HepG2 (cell line): ENCODE measurements around the gene TTBK1. TPM values are rescaled to one million over a fixed set of nuclear protein-coding genes. Genes with fewer than 3 reads are reported as not detected.

Experiments
- ATAC-seq: fragments of 200-7000 bp; cut with Tn5 transposase; 3 replicates; pipeline ENCODE4 v1.9.1; 2020; ENCODE audit warnings: mild to moderate bottlenecking, moderate library complexity
- BruUV-seq: library from RNA; stranded (reverse); fragments of 400-500 nt; replicated peaks from 2 replicates; lab custom pipeline; 2021; lab: Mats Ljungman, UMichigan
- CTCF ChIA-PET: fragments of 300-600 bp; formaldehyde crosslinking; extraction: SDS; loops from one replicate; lab custom pipeline; 2021; ENCODE audit warnings: low total read pairs, inconsistent platforms, low intra/inter-chr PET ratio; lab: Yijun Ruan, JAX
- POLR2A ChIA-PET: fragments of 350-600 bp; sonication (Branson Sonifier 250); formaldehyde crosslinking; loops from one replicate; lab custom pipeline; 2020; ENCODE audit warnings: antibody characterized with exemption, inconsistent platforms; lab: Yijun Ruan, JAX
- DNase-seq: peaks from one replicate; pipeline ENCODE4 v3.0.0-alpha.2; 2015; ENCODE audit warnings: low spot score
- FAIRE-seq: peaks from 3 replicates; lab custom pipeline; 2011; peaks lifted over from hg19 to GRCh38; lab: Jason Lieb, UNC
- H2AFZ ChIP-seq: one replicate; pipeline ENCODE4 v1.6.1; 2011; ENCODE audit warnings: low read length, inconsistent platforms
- H3K27ac ChIP-seq: fragments of 300-600 bp; 3 replicates; pipeline ENCODE4 v1.8.0; 2011; ENCODE audit warnings: mixed run types, mild to moderate bottlenecking, mixed read lengths, low read length, inconsistent platforms; ENCODE audit not compliant: insufficient read depth; ENCODE audit errors: extremely low read length
- H3K27me3 ChIP-seq, 2 experiments: fragments of 200-600 bp in 1 of 2; 2 replicates in 1 of 2; 3 replicates in 1 of 2; pipeline versions ENCODE4 v1.6.0 to v1.8.0; 2011; ENCODE audit warnings: low read length in 2 of 2, mild to moderate bottlenecking in 2 of 2, moderate library complexity in 2 of 2, inconsistent platforms in 1 of 2; ENCODE audit not compliant: insufficient read depth in 2 of 2, control insufficient read depth in 1 of 2
- H3K36me3 ChIP-seq, 2 experiments: fragments of 200-600 bp in 1 of 2; replicated peaks in 1 of 2; 2 replicates in 1 of 2; 3 replicates in 1 of 2; pipeline versions ENCODE4 v1.5.1 to v1.8.0; 2011; ENCODE audit warnings: low read length in 2 of 2, inconsistent platforms in 1 of 2; ENCODE audit not compliant: insufficient read depth in 2 of 2, control insufficient read depth in 1 of 2
- H3K4me1 ChIP-seq: 2 replicates; pipeline ENCODE4 v1.5.1; 2012; ENCODE audit warnings: low read length, inconsistent platforms; ENCODE audit not compliant: insufficient read depth
- H3K4me2 ChIP-seq: 2 replicates; pipeline ENCODE4 v1.6.0; 2011; ENCODE audit warnings: low read depth, low read length, inconsistent platforms
- H3K4me3 ChIP-seq, 3 experiments: fragments of 200-600 bp in 1 of 3; sonication (generic), shearing (Covaris generic) in 1 of 3; replicated peaks in 1 of 3; 2 replicates each; pipeline ENCODE4 v1.5.1; 2011 to 2016; ENCODE audit warnings: low read length in 3 of 3, inconsistent platforms in 2 of 3, low read depth in 2 of 3, mild to moderate bottlenecking in 2 of 3, control low read depth in 1 of 3, mixed read lengths in 1 of 3; ENCODE audit not compliant: insufficient read depth in 1 of 3
- H3K79me2 ChIP-seq: one replicate; pipeline ENCODE4 v1.6.1; 2011; ENCODE audit warnings: low read length, inconsistent platforms; ENCODE audit not compliant: insufficient read depth
- H3K9ac ChIP-seq: 2 replicates; pipeline ENCODE4 v1.6.0; 2011; ENCODE audit warnings: mild to moderate bottlenecking, low read depth, low read length, inconsistent platforms; ENCODE audit not compliant: insufficient read depth
- H3K9me3 ChIP-seq: 2 replicates; pipeline ENCODE4 v1.5.1; 2012; ENCODE audit warnings: mild to moderate bottlenecking, low read length
- H4K20me1 ChIP-seq: 2 replicates; pipeline ENCODE4 v1.6.0; 2011; ENCODE audit warnings: inconsistent platforms, mild to moderate bottlenecking, low read length, moderate library complexity; ENCODE audit not compliant: insufficient read depth
- ATF7 ChIP-seq, 2 experiments: fragments of 450-650 bp in 1 of 2; sonication (generic) in 1 of 2; formaldehyde crosslinking in 1 of 2; IDR thresholded peaks; 2 replicates each; pipeline versions ENCODE4 v1.4.0 to v1.6.1; 2016 to 2020; ENCODE audit warnings: antibody characterized with exemption in 1 of 2, mild to moderate bottlenecking in 1 of 2, missing genetic modification reagents in 1 of 2
- NFKBIZ ChIP-seq: IDR thresholded peaks from 2 replicates; pipeline ENCODE4 v1.6.1; 2018; ENCODE audit warnings: missing genetic modification reagents, missing compliant biosample characterization
- NONO ChIP-seq, 2 experiments: fragments of 450-650 bp in 1 of 2; sonication (generic) in 1 of 2; formaldehyde crosslinking in 1 of 2; IDR thresholded peaks in 1 of 2; conservative IDR thresholded peaks in 1 of 2; 2 replicates each; pipeline versions ENCODE4 v1.6.1 to v1.8.0; 2017 to 2022; ENCODE audit warnings: mild to moderate bottlenecking in 1 of 2, missing genetic modification reagents in 1 of 2, moderate library complexity in 1 of 2
- POLR2A ChIP-seq, 2 experiments: IDR thresholded peaks; 2 replicates each; pipeline ENCODE4 v1.6.1; 2011; ENCODE audit warnings: low read depth in 2 of 2, low read length in 2 of 2, mild to moderate bottlenecking in 1 of 2, moderate library complexity in 1 of 2; ENCODE audit not compliant: insufficient read depth in 1 of 2
- POLR2G ChIP-seq: fragments of 200-400 bp; formaldehyde crosslinking; IDR thresholded peaks from 2 replicates; pipeline ENCODE4 v1.6.1; 2018; ENCODE audit warnings: mild to moderate bottlenecking, low read depth, low read length, moderate library complexity
- ZBTB7B ChIP-seq: sonication (generic); formaldehyde crosslinking; IDR thresholded peaks from 2 replicates; pipeline ENCODE4 v1.4.0; 2020; ENCODE audit warnings: missing genetic modification reagents
- ZFP36L1 ChIP-seq: sonication (generic); formaldehyde crosslinking; IDR thresholded peaks from 2 replicates; pipeline ENCODE4 v1.8.0; 2022; ENCODE audit warnings: mild to moderate bottlenecking, missing genetic modification reagents, moderate library complexity
- ZNF496 ChIP-seq: sonication (generic); formaldehyde crosslinking; IDR thresholded peaks from 2 replicates; pipeline ENCODE4 v1.8.1; 2023; ENCODE audit warnings: mild to moderate bottlenecking, moderate library complexity, missing genetic modification reagents; ENCODE audit not compliant: insufficient replicate concordance
- ZNF546 ChIP-seq: sonication (generic); formaldehyde crosslinking; conservative IDR thresholded peaks from 2 replicates; pipeline ENCODE4 v1.8.1; 2023; ENCODE audit warnings: mild to moderate bottlenecking, missing genetic modification reagents
- ZNF83 ChIP-seq: sonication (generic); formaldehyde crosslinking; IDR thresholded peaks from 2 replicates; pipeline ENCODE4 v1.4.0; 2020; ENCODE audit warnings: missing genetic modification reagents, mild to moderate bottlenecking, borderline replicate concordance
- WGBS: methylation state at CpG from one replicate; pipeline ENCODE4 v1.1.6; 2017; ENCODE audit warnings: low lambda C conversion rate; 5-methylcytosine and 5-hydroxymethylcytosine counted together
- in situ Hi-C: cut with HindIII; loops from 2 replicates; pipeline ENCODE4 v1.10.0; 2017; ENCODE audit warnings: low pct_unique_long_range_greater_than_20kb; ENCODE audit not compliant: extremely low pct_ligation_motif_present
- intact Hi-C: fragments of 100-400 bp; cut with micrococcal nuclease; formaldehyde crosslinking; loops from one replicate; pipeline ENCODE4 v1.10.0; 2022; ENCODE audit not compliant: unreplicated experiment
- polyA plus RNA-seq, 8 experiments: library from polyadenylated mRNA; depleted of rRNA in 3 of 8; stranded (reverse) in 7 of 8; unstranded in 1 of 8; fragments of >200 nt; fragmentation: Illumina TruSeq in 4 of 8; extraction: Trizol in 4 of 8; gene quantifications; 2 replicates each; pipeline versions ENCODE4 v1.2.1 to v1.2.3, GENCODE V29; 2011 to 2016; ENCODE audit warnings: low read depth in 4 of 8, missing spikeins in 1 of 8, mixed read lengths in 1 of 8; ENCODE audit not compliant: insufficient read depth in 1 of 8
- total RNA-seq, 5 experiments: library from RNA; depleted of rRNA; stranded (reverse); fragments of >200 nt; fragmentation: Illumina TruSeq; extraction: Trizol; gene quantifications; 2 replicates each; pipeline ENCODE4 v1.2.3, GENCODE V29; 2016; ENCODE audit warnings: low read depth in 1 of 5
- TF ChIP-seq, protein P1 (sequence below): sonication (generic); formaldehyde crosslinking; IDR thresholded peaks from 2 replicates; pipeline ENCODE4 v1.5.1; 2020; ENCODE audit warnings: missing genetic modification reagents, mild to moderate bottlenecking, borderline replicate concordance
- TF ChIP-seq, protein P2 (sequence below): sonication (generic); formaldehyde crosslinking; IDR thresholded peaks from 2 replicates; pipeline ENCODE4 v1.5.0; 2020; ENCODE audit warnings: missing genetic modification reagents

Gene TTBK1
- total and polyA plus RNA-seq, 2 of the 13 experiments (the other 11 are each of a cell fraction or from before 2014, with no cell fraction given): 0.24 to 0.33 TPM

DNA sequence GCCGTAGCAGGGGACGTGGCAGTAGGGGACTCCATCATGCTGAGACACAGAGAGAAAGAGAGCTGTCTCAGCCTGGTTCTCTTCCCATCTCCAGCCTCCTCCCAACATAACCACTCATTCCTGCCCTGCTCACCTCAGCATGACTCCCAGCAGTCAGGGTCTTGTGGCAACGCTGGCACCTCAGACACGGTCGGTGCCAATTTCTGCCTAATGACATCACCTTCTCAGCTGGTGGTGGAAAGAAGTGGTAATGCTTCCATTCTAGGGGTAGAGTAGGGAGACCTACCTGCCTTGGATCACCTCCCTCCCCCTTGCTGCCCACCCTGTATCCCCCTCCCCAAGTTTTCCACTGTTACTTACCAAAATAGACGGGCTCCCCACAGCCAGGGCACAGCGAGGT is 62.8 kb downstream of the TTBK1 start:
- no peak overlapping the region for H2AFZ ChIP-seq
- no peak overlapping the region for H3K27ac ChIP-seq
- H3K79me2 ChIP-seq: no peaks in the 10 kb centered on the region
- DNase-seq (no peak), FAIRE-seq (no peak), ATAC-seq (no peak)
- no peaks in the 10 kb centered on the region for H3K9me3 ChIP-seq
- BruUV-seq: no TSS peak
- no peak overlapping the region for H3K4me2 ChIP-seq
- H3K36me3 ChIP-seq: no peaks in the 10 kb centered on the region; a peak in 1 of 5 replicates
- TF ChIP-seq POLR2G (no peak), ZNF83 (CRISPR knock-in tag) (no peak), ATF7 (IDR thresholded peaks at IDR 0.05) (peak; percentile 39; the same call in 1 of the 2 replicates), ATF7 (CRISPR knock-in tag; IDR thresholded peaks at IDR 0.05) (no peak), NONO (IDR thresholded peaks at IDR 0.05) (no peak), NONO (CRISPR knock-in tag; conservative IDR thresholded peaks at IDR 0.05) (peak; percentile 41; the same call in 1 of the 2 replicates), POLR2A (IDR thresholded peaks at IDR 0.05; ENCODE audit: insufficient read depth in 1 of 2, low read depth in 2 of 2, low read length in 2 of 2) (peak in 1 of 2 experiments; percentile 43; a peak in 2 of 4 replicates), ZNF496 (CRISPR knock-in tag) (no peak)
- peaks cover 39% of the 10 kb centered on the region for H3K4me1 ChIP-seq
- POLR2A ChIA-PET: no interaction called here
- no peak overlapping the region for H3K9ac ChIP-seq
- in situ Hi-C loops (no loop called here), intact Hi-C loops (no loop called here)
- H4K20me1 ChIP-seq: no peaks in the 10 kb centered on the region
- H3K27me3 ChIP-seq: no peaks in the 10 kb centered on the region
- no peak overlapping the region for H3K4me3 ChIP-seq
- WGBS: 95% methylated on average over 7 of the region's 7 CpGs
- CTCF ChIA-PET: no interaction called here

DNA sequence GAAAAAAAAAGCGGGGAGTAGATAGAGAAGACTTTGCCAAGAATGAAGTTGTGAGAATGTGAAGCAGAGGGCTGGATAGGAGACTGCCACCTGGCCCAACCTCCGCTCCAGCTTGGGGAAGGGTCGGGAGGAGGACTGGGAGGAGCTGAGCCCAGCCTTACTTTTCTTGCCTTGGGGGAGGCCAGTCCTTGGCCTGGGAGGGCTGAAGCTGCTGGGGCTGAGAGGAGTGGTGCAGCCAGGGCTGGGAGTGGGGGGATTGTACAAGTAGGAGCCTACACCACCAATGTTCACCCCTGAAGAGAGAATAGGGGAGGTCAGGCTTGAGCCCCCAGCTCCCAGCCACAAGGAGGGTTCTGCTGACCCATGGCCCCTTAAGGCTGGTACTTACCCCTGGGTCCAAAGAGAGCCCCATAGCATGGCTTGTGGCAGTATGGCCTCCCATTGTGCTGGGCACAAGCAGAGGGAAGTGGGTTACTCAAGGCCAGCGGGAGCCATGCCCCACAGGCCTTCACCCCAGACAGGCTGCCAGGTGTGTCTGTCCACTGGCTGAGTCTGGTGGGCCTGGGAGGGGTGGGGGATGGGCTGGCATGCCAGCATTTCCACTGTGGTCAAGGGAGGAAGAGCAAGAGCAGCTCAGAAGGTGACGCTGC is 64.3 kb downstream of the TTBK1 start:
- Histone ChIP-seq H3K9me3 (no peaks in the 10 kb centered on the region), H3K4me2 (peak overlapping the region; percentile 82), H3K27ac (no peak overlapping the region), H2AFZ (no peak overlapping the region), H3K4me3 (peak overlapping the region in 1 of 3 experiments; percentile 70; a peak in 2 of 6 replicates), H3K36me3 (no peaks in the 10 kb centered on the region), H4K20me1 (no peaks in the 10 kb centered on the region), H3K27me3 (no peaks in the 10 kb centered on the region), H3K79me2 (no peaks in the 10 kb centered on the region), H3K9ac (0 out of 2 replicates have a peak overlapping the region, but pooled peaks have one; percentile 43), H3K4me1 (peaks cover 39% of the 10 kb centered on the region)
- FAIRE-seq (no peak), ATAC-seq (peak; percentile 35), DNase-seq (no peak)
- in situ Hi-C loops: no loop called here
- ChIA-PET CTCF (interaction anchor here (1.1 kb wide), 1 partner anchor 48 kb away, joined by 4 read pairs; no protein-coding TSS in a partner anchor), POLR2A (interaction anchor here (0.9 to 3.1 kb wide), 5 partner anchors 10 to 61 kb away, joined by 4 to 28 read pairs (median 8); partner anchors contain the start of gene SLC22A7)
- 87% methylated on average over 4 of the region's 5 CpGs for WGBS
- no TSS peak for BruUV-seq
- intact Hi-C loops: no loop called here
- TF ChIP-seq ZFP36L1 (CRISPR knock-in tag) (peak; percentile 43; the same call in 1 of the 2 replicates), ZNF546 (CRISPR knock-in tag) (0 out of 2 replicates have a peak, but pooled peaks have one; percentile 3), NFKBIZ (CRISPR knock-in tag) (no peak), ZBTB7B (0 out of 2 replicates have a peak, but pooled peaks have one; percentile 3)
- TF ChIP-seq, protein P1, sequence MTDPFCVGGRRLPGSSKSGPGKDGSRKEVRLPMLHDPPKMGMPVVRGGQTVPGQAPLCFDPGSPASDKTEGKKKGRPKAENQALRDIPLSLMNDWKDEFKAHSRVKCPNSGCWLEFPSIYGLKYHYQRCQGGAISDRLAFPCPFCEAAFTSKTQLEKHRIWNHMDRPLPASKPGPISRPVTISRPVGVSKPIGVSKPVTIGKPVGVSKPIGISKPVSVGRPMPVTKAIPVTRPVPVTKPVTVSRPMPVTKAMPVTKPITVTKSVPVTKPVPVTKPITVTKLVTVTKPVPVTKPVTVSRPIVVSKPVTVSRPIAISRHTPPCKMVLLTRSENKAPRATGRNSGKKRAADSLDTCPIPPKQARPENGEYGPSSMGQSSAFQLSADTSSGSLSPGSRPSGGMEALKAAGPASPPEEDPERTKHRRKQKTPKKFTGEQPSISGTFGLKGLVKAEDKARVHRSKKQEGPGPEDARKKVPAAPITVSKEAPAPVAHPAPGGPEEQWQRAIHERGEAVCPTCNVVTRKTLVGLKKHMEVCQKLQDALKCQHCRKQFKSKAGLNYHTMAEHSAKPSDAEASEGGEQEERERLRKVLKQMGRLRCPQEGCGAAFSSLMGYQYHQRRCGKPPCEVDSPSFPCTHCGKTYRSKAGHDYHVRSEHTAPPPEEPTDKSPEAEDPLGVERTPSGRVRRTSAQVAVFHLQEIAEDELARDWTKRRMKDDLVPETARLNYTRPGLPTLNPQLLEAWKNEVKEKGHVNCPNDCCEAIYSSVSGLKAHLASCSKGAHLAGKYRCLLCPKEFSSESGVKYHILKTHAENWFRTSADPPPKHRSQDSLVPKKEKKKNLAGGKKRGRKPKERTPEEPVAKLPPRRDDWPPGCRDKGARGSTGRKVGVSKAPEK (CRISPR knock-in tag): no peak
- TF ChIP-seq, protein P2, sequence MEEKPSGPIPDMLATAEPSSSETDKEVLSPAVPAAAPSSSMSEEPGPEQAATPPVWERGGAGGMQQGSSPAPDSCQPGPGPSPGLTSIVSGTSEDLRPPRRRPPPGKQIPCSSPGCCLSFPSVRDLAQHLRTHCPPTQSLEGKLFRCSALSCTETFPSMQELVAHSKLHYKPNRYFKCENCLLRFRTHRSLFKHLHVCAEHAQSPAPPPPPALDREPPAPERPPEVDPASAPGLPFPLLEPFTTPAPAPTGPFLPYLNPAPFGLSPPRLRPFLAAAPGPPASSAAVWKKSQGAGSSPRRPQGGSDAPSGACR: no peak
